ENCODE results near the gene DLGAP3. TPM values are rescaled to one million over a fixed set of nuclear protein-coding genes. Genes with fewer than 3 reads are reported as not detected.

The DLGAP3 gene
- total RNA-seq, 1 donor: not detected

GRCh38 chr1:34872133-34872503 is 57.3 kb downstream of the DLGAP3 start:
- no peaks in the 10 kb centered on the region for H3K4me1 ChIP-seq (ENCODE audit: insufficient read depth, low read length)
- no peak overlapping the region for H2AFZ ChIP-seq (ENCODE audit: low read length)
- no peak for TF ChIP-seq CTCF (IDR thresholded peaks at IDR 0.05; ENCODE audit: extremely low read depth, low read depth, low read length)
- H3K79me2 ChIP-seq (ENCODE audit: insufficient read depth, low read length): no peaks in the 10 kb centered on the region
- no peak overlapping the region for H3K4me3 ChIP-seq (ENCODE audit: insufficient read depth, low read length)
- no peaks in the 10 kb centered on the region for H3K36me3 ChIP-seq (ENCODE audit: insufficient read depth, low read length)
- no peaks in the 10 kb centered on the region for H4K20me1 ChIP-seq (ENCODE audit: insufficient read depth, low read length)
- no peak for DNase-seq (ENCODE audit: insufficient read length, low spot score, missing footprints)
- H3K4me2 ChIP-seq (ENCODE audit: insufficient read depth, low read length): no peak overlapping the region
- peaks cover 31% of the 10 kb centered on the region for H3K27me3 ChIP-seq (ENCODE audit: insufficient read depth, low read length)
- H3K27ac ChIP-seq (ENCODE audit: low read depth, low read length): no peak overlapping the region
- H3K9me3 ChIP-seq (ENCODE audit: low read depth, low read length): no peaks in the 10 kb centered on the region

DNA sequence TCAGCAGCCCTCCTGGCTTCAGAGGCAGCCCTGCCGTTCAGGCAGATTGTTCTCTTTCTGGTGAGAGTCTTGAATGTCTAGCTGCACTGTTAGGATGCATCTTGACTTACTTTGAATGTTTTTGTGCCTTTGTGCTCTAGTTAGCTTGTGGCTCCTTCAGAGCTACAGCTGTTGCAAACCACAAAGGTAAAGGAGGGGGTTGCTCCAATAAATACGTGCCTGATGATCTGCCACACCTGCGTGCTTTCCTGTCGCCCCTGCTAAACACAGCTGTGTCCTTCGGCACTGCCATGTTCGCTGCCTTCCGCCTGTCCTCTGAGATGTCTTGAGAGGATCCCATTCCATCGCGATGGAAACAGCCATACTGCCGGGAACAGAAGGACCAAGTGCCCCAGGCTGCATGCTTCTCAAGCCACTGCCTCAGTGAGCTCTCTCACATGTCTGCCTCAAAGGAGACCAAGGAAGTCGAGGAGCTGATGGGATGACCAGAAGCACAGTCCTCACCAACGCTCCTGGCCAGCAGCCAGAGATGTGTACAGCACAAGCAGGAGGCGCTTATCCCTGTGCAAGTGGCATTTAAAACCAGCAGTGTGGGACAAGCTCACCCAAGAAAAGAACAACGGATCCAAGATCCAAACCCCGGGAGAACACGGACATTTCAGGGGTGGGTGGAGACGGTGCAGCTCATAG is 57.9 kb downstream of the DLGAP3 start:
- H3K9me3 ChIP-seq (ENCODE audit: low read depth, low read length): no peaks in the 10 kb centered on the region
- H3K27ac ChIP-seq (ENCODE audit: low read depth, low read length): no peak overlapping the region
- no peak overlapping the region for H3K4me2 ChIP-seq (ENCODE audit: insufficient read depth, low read length)
- no peak overlapping the region for H2AFZ ChIP-seq (ENCODE audit: low read length)
- no peak for DNase-seq (ENCODE audit: insufficient read length, low spot score, missing footprints)
- peaks cover 26% of the 10 kb centered on the region for H3K27me3 ChIP-seq (ENCODE audit: insufficient read depth, low read length)
- H3K36me3 ChIP-seq (ENCODE audit: insufficient read depth, low read length): no peaks in the 10 kb centered on the region
- no peak overlapping the region for H3K4me3 ChIP-seq (ENCODE audit: insufficient read depth, low read length)
- H4K20me1 ChIP-seq (ENCODE audit: insufficient read depth, low read length): no peaks in the 10 kb centered on the region
- no peak for TF ChIP-seq CTCF (IDR thresholded peaks at IDR 0.05; ENCODE audit: extremely low read depth, low read depth, low read length)
- H3K4me1 ChIP-seq (ENCODE audit: insufficient read depth, low read length): no peaks in the 10 kb centered on the region
- H3K79me2 ChIP-seq (ENCODE audit: insufficient read depth, low read length): no peaks in the 10 kb centered on the region

- Histone ChIP-seq H3K27ac (ENCODE audit: low read depth, low read length) (no peak overlapping the region), H3K4me3 (ENCODE audit: insufficient read depth, low read length) (no peak overlapping the region), H3K79me2 (ENCODE audit: insufficient read depth, low read length) (no peaks in the 10 kb centered on the region), H3K4me2 (ENCODE audit: insufficient read depth, low read length) (no peak overlapping the region), H3K4me1 (ENCODE audit: insufficient read depth, low read length) (peaks cover 2% of the 10 kb centered on the region), H3K27me3 (ENCODE audit: insufficient read depth, low read length) (peaks cover 21% of the 10 kb centered on the region), H3K9me3 (ENCODE audit: low read depth, low read length) (no peaks in the 10 kb centered on the region), H4K20me1 (ENCODE audit: insufficient read depth, low read length) (no peaks in the 10 kb centered on the region), H3K36me3 (ENCODE audit: insufficient read depth, low read length) (no peaks in the 10 kb centered on the region), H2AFZ (ENCODE audit: low read length) (no peak overlapping the region)
- DNase-seq (ENCODE audit: insufficient read length, low spot score, missing footprints): no peak
- TF ChIP-seq CTCF (IDR thresholded peaks at IDR 0.05; ENCODE audit: extremely low read depth, low read depth, low read length): no peak
Measured at GRCh38 chr1:34870395-34870794, 59.1 kb downstream of the DLGAP3 start.

DNA sequence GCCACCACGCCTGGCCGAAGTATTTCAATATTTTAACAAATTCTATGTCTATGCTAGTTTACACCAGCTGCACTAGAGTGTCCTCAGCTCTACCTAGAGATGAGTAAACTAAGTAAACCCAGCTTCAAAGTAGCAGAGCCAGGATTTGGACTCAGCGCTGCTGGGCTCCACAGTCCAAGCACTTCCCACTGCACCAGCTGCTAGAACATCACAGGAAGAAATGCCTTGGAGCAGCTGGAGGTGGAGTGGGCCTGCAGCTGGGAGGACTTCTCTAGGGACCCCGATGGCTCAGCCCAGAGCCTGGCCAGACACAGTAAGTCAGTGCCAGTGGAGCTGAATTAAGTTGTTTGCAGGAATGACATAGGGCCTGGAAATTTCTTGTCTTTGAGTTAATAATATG is 59.7 kb downstream of the DLGAP3 start:
- peaks cover 2% of the 10 kb centered on the region for H3K4me1 ChIP-seq (ENCODE audit: insufficient read depth, low read length)
- H3K27ac ChIP-seq (ENCODE audit: low read depth, low read length): no peak overlapping the region
- TF ChIP-seq CTCF (IDR thresholded peaks at IDR 0.05; ENCODE audit: extremely low read depth, low read depth, low read length): no peak
- H3K36me3 ChIP-seq (ENCODE audit: insufficient read depth, low read length): no peaks in the 10 kb centered on the region
- no peak overlapping the region for H2AFZ ChIP-seq (ENCODE audit: low read length)
- no peaks in the 10 kb centered on the region for H3K79me2 ChIP-seq (ENCODE audit: insufficient read depth, low read length)
- no peak overlapping the region for H3K4me2 ChIP-seq (ENCODE audit: insufficient read depth, low read length)
- DNase-seq (ENCODE audit: insufficient read length, low spot score, missing footprints): no peak
- H3K9me3 ChIP-seq (ENCODE audit: low read depth, low read length): no peaks in the 10 kb centered on the region
- no peak overlapping the region for H3K4me3 ChIP-seq (ENCODE audit: insufficient read depth, low read length)
- no peaks in the 10 kb centered on the region for H4K20me1 ChIP-seq (ENCODE audit: insufficient read depth, low read length)
- peaks cover 26% of the 10 kb centered on the region for H3K27me3 ChIP-seq (ENCODE audit: insufficient read depth, low read length)
